NCI-H2196 (cell line): Measurements from ENCODE around the gene MAP3K10.
"Not testable (repeated sequence)": the region's sequence is repeated elsewhere in the genome, so short reads cannot be mapped to it uniquely, and the experiment has no call there.

Experiments used
- DNase-seq: peaks from one replicate; lab custom pipeline; 2025; ENCODE audit not compliant: unreplicated experiment; lab: John Stamatoyannopoulos, UW

The MAP3K10 gene

DNA sequence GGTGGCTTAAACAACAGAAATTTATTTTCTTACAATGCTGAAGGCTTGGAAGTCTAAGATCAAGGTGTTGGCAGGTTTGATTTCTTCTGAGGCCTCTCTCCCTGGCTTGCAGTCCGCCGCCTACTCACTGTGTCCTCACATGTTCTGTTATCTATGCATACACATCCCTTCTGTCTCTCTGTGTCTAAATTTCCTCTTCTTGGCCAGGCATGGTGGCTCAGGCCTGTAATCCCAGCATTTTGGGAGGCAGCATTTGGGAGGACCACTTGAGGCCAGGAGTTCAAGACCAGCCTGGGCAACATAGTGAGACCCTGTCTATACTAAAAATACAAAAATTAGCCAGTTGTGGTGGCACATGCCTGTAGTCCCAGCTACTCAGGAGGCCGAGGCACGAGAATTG, 19.9 kb upstream of the MAP3K10 start:
- not testable (repeated sequence) for DNase-seq

GRCh38 chr19:40174092-40174491, 17.1 kb upstream of the MAP3K10 start:
- DNase-seq = no peak

DNA sequence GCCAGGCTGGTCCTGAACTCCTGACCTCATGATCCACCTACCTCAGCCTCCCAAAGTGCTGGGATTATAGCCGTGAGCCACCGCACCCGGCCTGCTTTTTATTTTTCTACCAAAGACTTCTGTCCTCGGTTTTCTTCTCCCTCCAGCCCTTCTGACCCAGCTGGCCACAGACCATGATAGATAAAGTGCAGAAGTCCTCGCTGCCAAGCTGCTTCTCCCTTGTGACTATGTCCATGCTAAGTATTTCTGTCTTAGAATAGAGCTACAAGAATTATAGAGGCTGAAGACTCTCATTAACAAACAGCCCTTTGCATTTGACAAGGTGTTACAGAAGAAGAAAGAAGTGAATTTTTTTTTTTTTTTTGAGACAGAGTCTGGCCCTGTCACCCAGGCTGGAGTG, 15.4 kb upstream of the MAP3K10 start:
- no peak for DNase-seq

GRCh38 chr19:40177286-40178070, 13.7 kb upstream of the MAP3K10 start:
- no peak for DNase-seq

DNA sequence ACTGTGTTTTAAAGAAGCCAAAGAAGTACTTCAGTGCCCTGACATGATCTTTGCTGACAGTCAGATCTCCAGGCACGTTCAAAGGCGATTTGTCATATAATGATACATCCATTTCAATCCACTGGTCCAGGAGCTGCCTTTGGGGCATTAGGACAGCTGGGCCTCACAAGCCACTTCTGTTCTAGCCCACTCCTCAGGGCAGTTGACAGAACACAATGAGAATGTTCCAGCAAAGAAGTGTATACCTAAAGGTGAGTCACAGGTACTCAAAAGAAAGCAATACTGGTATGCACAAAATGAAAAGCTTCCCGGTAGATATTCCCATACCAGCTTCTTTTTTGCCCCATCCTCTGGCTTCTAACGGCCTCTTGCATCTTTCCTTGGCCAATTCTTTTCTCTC, 12.5 kb upstream of the MAP3K10 start:
- no peak for DNase-seq

GRCh38 chr19:40184273-40184672, 7.0 kb upstream of the MAP3K10 start:
- no peak for DNase-seq

GRCh38 chr19:40191836-40192646, 815 bp downstream of the MAP3K10 start:
- DNase-seq = no peak

DNA sequence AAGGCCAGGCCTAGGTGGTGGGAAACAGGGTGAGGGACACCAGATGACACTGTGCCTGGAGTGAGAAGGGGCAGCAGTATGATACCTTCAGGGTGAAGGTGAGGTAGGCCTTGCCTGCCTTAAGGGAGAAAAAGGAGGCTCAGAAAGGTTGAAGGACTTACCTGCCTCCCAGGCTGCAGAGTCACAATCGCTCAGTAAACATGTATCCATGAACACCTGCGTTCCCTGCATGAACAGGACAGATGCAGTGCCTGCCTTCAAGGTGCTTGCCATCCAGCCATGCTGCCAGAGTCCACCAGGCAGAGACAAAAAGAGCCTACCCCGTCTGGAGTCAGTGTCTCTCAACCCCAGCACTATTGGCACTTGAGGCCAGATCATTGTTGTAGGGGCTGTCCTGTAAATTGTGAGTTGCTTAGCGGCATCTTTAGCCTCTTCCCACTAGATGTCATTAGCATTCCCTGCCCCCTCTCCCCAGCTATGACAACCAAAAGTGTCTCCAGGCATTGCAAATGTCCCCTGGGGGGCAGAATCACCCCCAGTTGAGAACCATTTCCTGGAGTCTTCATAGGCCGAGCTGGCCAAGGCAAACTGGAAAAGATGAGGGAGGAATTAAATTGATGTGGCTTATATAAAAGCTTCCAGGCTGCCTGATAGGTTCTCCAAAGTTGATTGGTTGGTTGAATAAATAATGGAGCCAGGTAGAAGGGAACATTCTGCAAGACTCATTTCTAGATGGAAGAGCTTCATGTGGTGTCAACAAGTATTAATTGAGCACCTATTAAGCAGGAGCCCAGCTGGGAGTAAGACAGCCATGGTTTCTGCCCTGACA, 1.7 kb downstream of the MAP3K10 start:
- DNase-seq = no peak

GRCh38 chr19:40193587-40193849, 2.3 kb downstream of the MAP3K10 start:
- no peak for DNase-seq

GRCh38 chr19:40198272-40198990, 7.2 kb downstream of the MAP3K10 start:
- DNase-seq = no peak

GRCh38 chr19:40200341-40201099, 9.3 kb downstream of the MAP3K10 start:
- no peak for DNase-seq

GRCh38 chr19:40204381-40204780, 13.2 kb downstream of the MAP3K10 start:
- DNase-seq = no peak

DNA sequence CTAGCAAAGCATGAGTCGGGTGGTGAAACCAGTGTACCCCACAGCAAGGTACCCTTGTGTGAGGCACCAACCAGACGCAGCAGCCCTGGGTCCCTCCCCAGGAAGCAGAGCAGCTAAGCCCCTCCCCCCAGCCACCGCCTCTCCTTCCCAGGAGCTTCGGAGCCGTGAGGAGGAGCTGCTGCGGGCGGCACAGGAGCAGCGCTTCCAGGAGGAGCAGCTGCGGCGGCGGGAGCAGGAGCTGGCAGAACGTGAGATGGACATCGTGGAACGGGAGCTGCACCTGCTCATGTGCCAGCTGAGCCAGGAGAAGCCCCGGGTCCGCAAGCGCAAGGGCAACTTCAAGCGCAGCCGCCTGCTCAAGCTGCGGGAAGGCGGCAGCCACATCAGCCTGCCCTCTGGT, 14.5 kb downstream of the MAP3K10 start:
- no peak for DNase-seq

DNA sequence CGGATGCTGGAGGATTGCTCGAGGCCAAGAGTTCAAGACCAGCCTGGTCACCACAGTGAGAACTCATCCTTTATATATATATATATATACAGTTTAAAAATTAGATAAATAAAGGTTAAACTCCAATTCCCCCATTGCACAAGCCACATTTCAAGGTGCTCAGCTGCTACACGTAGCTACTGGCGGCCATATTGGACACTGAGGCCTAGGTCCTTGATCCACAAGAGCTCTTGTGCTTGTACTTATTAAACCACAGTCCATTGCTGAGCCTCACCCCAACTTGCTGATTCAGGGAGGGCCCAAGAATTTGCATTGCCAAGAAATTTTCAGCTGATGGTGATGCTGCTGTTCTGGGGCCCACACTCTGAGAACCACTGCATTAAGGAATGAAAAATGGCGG, 17.4 kb downstream of the MAP3K10 start:
- DNase-seq = no peak

GRCh38 chr19:40210889-40211288, 19.7 kb downstream of the MAP3K10 start:
- DNase-seq = no peak

DNA sequence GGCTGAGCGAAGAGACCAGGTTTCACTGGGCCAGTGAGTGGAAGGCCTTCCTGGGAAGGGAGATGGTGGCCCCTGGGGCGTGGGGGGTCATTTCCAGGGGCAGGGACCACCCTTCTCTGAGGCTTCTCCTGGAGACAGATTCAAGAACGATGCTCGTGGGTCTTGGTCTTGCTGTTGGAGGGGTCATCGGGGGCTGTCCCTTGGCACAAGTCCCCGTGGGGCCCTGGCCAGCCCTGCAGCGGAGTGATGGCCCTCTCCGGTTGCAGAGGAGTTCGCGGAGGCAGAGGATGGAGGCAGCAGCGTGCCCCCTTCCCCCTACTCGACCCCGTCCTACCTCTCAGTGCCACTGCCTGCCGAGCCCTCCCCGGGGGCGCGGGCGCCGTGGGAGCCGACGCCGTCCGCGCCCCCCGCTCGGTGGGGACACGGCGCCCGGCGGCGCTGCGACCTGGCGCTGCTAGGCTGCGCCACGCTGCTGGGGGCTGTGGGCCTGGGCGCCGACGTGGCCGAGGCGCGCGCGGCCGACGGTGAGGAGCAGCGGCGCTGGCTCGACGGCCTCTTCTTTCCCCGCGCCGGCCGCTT, 22.1 kb downstream of the MAP3K10 start:
- no peak for DNase-seq

- no peak for DNase-seq
Observed at GRCh38 chr19:40213882-40214570, 22.8 kb downstream of the MAP3K10 start.

- no peak for DNase-seq
Observed at GRCh38 chr19:40214936-40215335, 23.7 kb downstream of the MAP3K10 start.

DNA sequence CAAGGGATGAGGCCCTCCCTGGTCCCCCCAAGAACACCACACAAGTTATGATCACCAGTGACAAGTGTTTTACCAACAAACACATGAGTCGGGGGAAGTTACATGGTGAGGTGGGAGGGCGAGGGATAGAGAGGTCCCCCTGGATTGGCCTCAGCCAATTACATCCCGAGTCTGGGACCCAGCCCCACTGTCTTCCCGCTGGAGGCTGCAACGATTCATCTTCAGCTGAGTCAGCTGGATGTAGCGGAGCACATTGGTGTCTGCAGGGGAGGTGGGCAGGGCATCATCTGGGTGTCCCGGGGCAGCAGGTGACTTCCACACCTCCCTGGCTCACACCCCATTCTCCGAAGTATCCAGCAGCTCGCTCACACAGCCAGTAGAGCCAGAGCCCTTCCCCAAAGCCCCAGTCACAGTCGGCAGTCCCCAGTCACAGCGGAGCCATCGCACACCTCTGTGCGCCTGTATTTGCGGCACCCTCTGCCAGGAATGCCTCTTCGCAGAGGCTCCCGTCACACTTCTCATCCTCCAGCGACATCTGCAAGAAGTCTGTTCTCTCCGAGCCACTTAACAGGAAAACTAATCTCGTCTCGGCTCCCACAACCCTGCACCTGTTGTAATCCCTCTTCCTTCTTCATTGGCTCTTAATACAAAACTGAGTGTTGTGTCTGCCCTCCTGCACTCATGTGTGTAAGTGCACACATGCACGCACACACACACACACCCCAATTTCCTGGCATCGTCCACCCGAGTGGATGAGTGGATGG, 25.0 kb downstream of the MAP3K10 start:
- no peak for DNase-seq
